HTERT RPE-1 (cell line): Measurements from ENCODE around the gene ATN1.

Experiments
- in situ Hi-C: fragments of 300-500 bp; cut with MboI; formaldehyde crosslinking; loops from 4 replicates; pipeline ENCODE4 v1.14.3; 2020; ENCODE audit warnings: low sequenced_read_pairs

ATN1 gene

DNA sequence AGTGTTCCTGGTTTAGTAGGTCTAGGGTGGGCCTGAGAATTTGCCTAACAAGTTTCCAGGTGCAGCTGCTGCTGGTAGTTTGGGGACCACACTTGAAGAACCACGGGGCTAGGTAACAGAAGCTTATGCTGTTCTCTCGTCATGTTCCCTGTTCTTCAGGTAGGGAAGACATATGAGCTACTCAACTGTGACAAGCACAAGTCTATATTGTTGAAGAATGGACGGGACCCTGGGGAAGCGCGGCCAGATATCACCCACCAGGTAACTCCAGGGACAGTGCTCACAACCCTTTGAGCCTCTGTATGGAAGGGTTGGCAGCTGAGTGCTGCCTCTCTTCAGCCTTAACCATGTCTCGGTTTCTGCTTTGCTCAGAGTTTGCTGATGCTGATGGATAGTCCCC lies 46.4 kb downstream of the ATN1 start:
- in situ Hi-C loops = no loop called here

DNA sequence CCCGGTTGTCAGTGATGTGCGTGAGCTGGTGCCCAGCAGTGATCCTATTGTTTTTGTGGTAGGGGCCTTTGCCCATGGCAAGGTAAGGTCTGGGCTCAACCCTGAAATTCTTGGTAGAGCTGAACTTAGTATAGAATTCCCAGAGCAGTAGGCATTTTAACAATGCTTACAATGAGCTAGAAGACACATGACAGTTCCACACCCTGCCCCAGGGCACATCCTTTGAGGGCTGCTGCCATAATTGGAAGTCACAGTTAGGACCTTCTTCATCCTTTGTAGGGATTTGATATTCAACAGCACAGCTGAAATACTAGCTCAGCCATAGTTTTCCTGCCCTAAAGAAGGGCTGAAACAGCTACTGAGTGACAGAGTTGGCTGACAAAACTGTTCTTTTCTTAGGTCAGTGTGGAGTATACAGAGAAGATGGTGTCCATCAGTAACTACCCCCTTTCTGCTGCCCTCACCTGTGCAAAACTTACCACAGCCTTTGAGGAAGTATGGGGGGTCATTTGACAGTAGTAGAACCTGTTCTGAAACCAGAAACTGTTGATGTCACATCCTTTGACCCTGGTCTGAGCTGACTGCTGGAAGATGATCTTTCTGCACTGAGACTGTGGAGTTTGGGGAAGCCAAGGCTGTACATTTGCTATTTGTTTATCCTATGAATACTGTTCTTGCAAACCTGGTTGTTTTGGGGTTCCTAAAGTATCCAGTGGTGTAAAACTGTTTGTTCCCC lies 47.7 kb downstream of the ATN1 start:
- in situ Hi-C loops = no loop called here

- in situ Hi-C loops = no loop called here
Measured at GRCh38 chr12:6977653-6978052, 49.9 kb downstream of the ATN1 start.

DNA sequence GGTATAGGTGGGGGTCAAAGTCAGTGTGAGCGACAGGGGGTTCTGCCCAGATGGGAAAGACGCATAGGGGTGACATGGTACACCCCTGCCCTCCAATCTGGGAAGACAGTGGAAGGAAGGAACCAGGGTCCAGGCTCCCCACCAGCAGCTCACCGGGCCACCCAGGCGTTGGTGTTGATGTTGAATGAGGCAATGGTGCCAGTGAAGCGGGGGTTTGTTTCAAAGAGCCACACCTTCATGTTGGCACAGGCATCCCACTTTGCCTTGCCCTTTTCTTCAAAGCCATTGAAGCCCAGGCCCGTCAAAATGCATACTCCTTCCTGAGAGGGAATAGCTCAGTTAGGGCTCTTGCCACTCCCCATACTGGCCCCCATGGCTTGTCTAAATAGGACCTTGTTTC lies 50.4 kb downstream of the ATN1 start:
- in situ Hi-C loops = no loop called here

DNA sequence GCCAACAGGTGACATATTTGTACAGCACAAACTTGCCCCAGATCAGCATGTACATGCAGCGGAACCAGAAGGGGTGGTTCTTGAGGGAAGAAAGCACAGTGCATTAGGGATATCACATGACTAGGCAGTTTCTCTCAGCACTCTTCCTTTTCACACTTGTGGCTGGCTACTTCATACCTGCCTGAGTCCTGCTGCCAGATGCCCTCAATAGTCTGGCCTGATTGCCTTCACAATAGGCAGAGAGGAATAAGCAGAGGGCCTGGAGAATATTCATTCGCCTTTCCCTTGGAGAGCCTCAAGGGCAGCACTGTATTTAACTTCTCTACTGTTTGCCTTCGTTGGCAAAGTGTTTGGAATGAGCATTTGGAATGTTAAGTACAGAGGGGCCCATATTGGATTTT lies 50.9 kb downstream of the ATN1 start:
- in situ Hi-C loops = no loop called here

DNA sequence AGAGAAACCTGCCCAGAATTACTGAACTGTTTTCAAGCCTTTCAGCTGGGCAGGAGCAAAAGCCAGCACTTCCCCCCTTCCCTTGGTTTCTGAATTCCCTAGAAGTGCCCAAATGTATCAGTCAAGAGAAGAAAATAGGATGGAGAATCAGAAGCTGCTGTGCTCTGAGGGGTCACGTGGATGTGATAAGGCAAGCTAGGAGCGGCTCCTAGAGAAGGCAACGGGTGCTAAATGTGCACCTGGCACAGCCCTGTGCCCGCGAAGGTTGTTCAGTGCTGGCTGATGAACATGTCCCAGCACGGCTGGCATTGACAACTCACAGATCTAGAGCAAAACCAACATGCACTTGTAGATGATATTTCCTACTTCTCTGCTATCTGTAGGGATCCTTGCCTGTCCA lies 51.3 kb downstream of the ATN1 start:
- in situ Hi-C loops = no loop called here

DNA sequence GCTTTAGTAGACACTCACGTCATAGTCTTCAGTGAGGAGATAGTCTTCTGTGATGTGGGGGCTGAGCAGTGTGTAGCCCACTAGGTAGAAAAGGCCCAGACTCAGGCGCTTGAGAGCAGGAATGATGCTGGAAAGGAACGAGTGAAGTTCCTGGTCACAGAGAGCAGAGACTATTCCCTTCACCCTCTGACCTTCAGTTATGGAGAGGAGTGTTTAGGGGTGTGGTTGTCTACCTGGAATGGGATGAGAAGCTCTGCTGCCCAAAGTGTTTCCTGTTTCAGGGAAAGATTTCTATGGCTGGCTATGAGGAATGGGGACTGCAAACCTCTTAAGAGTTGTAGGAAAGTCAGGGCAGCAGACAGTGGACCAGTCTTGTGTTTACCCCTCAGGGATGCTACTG lies 51.7 kb downstream of the ATN1 start:
- in situ Hi-C loops = no loop called here

- in situ Hi-C loops = no loop called here
Measured at GRCh38 chr12:6980075-6980474, 52.3 kb downstream of the ATN1 start.

DNA sequence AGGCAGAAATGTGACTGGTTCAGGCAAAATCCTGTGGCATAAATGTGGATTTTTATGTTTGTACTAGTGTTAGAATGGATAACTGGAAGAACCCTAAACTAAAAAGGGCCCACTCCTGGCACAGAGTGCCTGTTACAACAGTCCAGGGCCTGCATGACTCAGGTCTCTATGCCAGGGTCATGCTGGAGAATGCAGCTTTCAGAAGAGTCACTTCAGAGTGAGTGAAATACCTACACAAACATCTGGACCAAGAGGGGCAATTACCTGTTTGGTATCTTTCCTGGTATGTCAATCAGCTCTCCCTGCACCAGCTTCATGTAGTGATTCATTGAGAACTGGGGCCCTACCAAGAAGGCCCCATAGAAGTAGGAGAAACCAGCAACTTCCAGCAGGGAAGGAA lies 53.0 kb downstream of the ATN1 start:
- in situ Hi-C loops = no loop called here

- in situ Hi-C loops = no loop called here
Measured at GRCh38 chr12:6981152-6982052, 53.6 kb downstream of the ATN1 start.

GRCh38 chr12:6982532-6982931 lies 54.8 kb downstream of the ATN1 start:
- in situ Hi-C loops = no loop called here

DNA sequence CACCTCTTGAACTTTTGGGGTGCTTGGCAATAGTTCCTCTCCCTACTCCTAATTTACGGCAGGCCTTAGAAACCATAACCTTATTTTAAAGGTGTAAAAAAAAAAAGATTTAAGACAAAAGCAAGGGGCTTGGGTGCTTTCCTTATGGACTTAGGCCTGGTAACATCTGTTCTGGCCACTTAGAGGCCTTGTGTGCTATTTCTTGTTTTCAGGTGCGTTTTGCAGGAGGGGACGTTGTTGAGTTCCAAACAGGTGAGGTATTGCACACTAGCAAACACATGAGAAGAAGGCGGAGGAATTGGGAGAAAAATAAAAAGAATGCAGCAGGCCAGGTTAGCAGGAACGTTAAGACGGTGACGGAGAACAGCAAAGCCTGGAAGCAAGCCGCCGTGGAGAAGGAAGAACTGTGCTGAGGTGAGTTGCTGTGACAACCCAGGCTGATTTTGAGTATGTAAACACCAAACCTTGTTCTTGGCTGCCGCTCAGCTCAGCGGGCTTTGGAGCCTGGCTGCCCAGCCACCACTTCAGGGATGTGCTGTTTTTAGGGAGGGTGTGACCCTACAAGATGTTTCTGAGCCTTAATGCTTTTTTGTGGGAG lies 60.3 kb downstream of the ATN1 start:
- in situ Hi-C loops = no loop called here
